ENCODE data around the gene ZNF746. TPM values are rescaled to one million over a fixed set of nuclear protein-coding genes. Genes with fewer than 3 reads are reported as not detected.

ZNF746 gene
- polyA plus RNA-seq, 3 donors, result 7.5 to 25.6 (median 8.1) TPM

- Histone ChIP-seq H3K4me3 (replicated peaks in 1 of 3; ENCODE audit: low read depth in 2 of 3, low read length in 3 of 3) (no peak overlapping the region), H4K20me1 (ENCODE audit: insufficient read depth, low read length) (peaks cover 14% of the 10 kb centered on the region), H3K79me2 (ENCODE audit: insufficient read depth, low read length) (no peaks in the 10 kb centered on the region), H3K9me3 (replicated peaks in 1 of 2; ENCODE audit: control insufficient read depth in 1 of 2, insufficient read depth in 1 of 2, low read length in 2 of 2) (peaks cover 0 to 6% of the 10 kb centered on the region in 2 donors), H3K4me1 (ENCODE audit: control insufficient read depth in 1 of 2, insufficient read depth in 2 of 2, low read length in 2 of 2) (no peaks in the 10 kb centered on the region), H3K27me3 (ENCODE audit: control insufficient read depth in 2 of 2, insufficient read depth in 2 of 2, low read length in 2 of 2) (peaks cover 0 to 17% of the 10 kb centered on the region in 2 donors), H3K36me3 (replicated peaks in 1 of 2; ENCODE audit: control insufficient read depth in 1 of 2, insufficient read depth in 2 of 2, low read length in 2 of 2) (peaks cover 7 to 19% of the 10 kb centered on the region in 2 donors), H3K27ac (ENCODE audit: low read depth in 1 of 2, low read length in 2 of 2) (no peak overlapping the region), H3K4me2 (replicated peaks; ENCODE audit: extremely low read depth, low read length, poor library complexity, severe bottlenecking) (no peak overlapping the region), H2AFZ (ENCODE audit: insufficient read depth, low read depth, low read length, poor library complexity, severe bottlenecking) (no peak overlapping the region), H3K9ac (ENCODE audit: insufficient read depth, low read length, poor library complexity, severe bottlenecking) (no peak overlapping the region)
- WGBS (ENCODE audit: insufficient coverage), result 89% methylated on average over 3 of the region's 5 CpGs
- TF ChIP-seq CTCF (IDR thresholded peaks at IDR 0.05), result no peak
- H3K27me3 Mint-ChIP-seq (ENCODE audit: low read depth in 3 of 3), result peaks cover 2 to 22% (median 12%) of the 10 kb centered on the region in 3 donors
- H3K27ac Mint-ChIP-seq, result no peak overlapping the region
- peaks cover 0 to 13% (median 7%) of the 10 kb centered on the region in 7 donors for H3K9me3 Mint-ChIP-seq
- H3K4me3 Mint-ChIP-seq, result no peak overlapping the region
- H3K36me3 Mint-ChIP-seq, result peaks cover 16 to 19% of the 10 kb centered on the region in 2 donors
- H3K4me1 Mint-ChIP-seq, result peaks cover 2% of the 10 kb centered on the region
- intact Hi-C loops (cut with micrococcal nuclease), result no loop called here
- DNase-seq, result no peak
These were observed 29.4 kb downstream of the ZNF746 start for GRCh38 chr7:149468208-149468607.

GRCh38 chr7:149467321-149467859, 30.2 kb downstream of the ZNF746 start:
- Histone ChIP-seq H3K4me1 (ENCODE audit: control insufficient read depth in 1 of 2, insufficient read depth in 2 of 2, low read length in 2 of 2) (no peaks in the 10 kb centered on the region), H3K4me3 (replicated peaks in 1 of 3; ENCODE audit: low read depth in 2 of 3, low read length in 3 of 3) (no peak overlapping the region), H3K4me2 (replicated peaks; ENCODE audit: extremely low read depth, low read length, poor library complexity, severe bottlenecking) (no peak overlapping the region), H3K36me3 (replicated peaks in 1 of 2; ENCODE audit: control insufficient read depth in 1 of 2, insufficient read depth in 2 of 2, low read length in 2 of 2) (peaks cover 0 to 11% of the 10 kb centered on the region in 2 donors), H3K9me3 (replicated peaks in 1 of 2; ENCODE audit: control insufficient read depth in 1 of 2, insufficient read depth in 1 of 2, low read length in 2 of 2) (peaks cover 0 to 6% of the 10 kb centered on the region in 2 donors), H2AFZ (ENCODE audit: insufficient read depth, low read depth, low read length, poor library complexity, severe bottlenecking) (no peak overlapping the region), H3K9ac (ENCODE audit: insufficient read depth, low read length, poor library complexity, severe bottlenecking) (no peak overlapping the region), H3K27ac (ENCODE audit: low read depth in 1 of 2, low read length in 2 of 2) (no peak overlapping the region), H3K27me3 (ENCODE audit: control insufficient read depth in 2 of 2, insufficient read depth in 2 of 2, low read length in 2 of 2) (peaks cover 0 to 24% of the 10 kb centered on the region in 2 donors), H3K79me2 (ENCODE audit: insufficient read depth, low read length) (no peaks in the 10 kb centered on the region), H4K20me1 (ENCODE audit: insufficient read depth, low read length) (peaks cover 10% of the 10 kb centered on the region)
- peaks cover 2% of the 10 kb centered on the region for H3K4me1 Mint-ChIP-seq
- no peak for TF ChIP-seq CTCF (IDR thresholded peaks at IDR 0.05)
- no peak overlapping the region for H3K4me3 Mint-ChIP-seq
- H3K36me3 Mint-ChIP-seq, result peaks cover 8 to 11% of the 10 kb centered on the region in 2 donors
- H3K27ac Mint-ChIP-seq, result no peak overlapping the region
- peaks cover 3 to 22% (median 16%) of the 10 kb centered on the region in 3 donors for H3K27me3 Mint-ChIP-seq (ENCODE audit: low read depth in 3 of 3)
- DNase-seq, result no peak
- peaks cover 0 to 12% (median 7%) of the 10 kb centered on the region in 7 donors for H3K9me3 Mint-ChIP-seq
- intact Hi-C loops (cut with micrococcal nuclease), result no loop called here
- whole genome bisulfite sequencing (ENCODE audit: insufficient coverage), result no CpG with 5 or more reads among the region's 1 CpG

Data from CD14-positive monocyte (primary cell).